ENCODE results near the gene NFE2L2. TPM values are rescaled to one million over a fixed set of nuclear protein-coding genes. Genes with fewer than 3 reads are reported as not detected.

NFE2L2 gene
- total RNA-seq, 6 experiments from 2014 or later = 27.9 to 83.6 (median 35.6) TPM

- Histone ChIP-seq H3K9me3 (no peaks in the 10 kb centered on the region), H3K4me3 (no peak overlapping the region), H3K4me1 (peaks cover 0 to 27% (median 10%) of the 10 kb centered on the region in 4 donors), H3K36me3 (no peaks in the 10 kb centered on the region), H3K27ac (peak overlapping the region; percentile 34 to 92 (median 37)), H3K27me3 (no peaks in the 10 kb centered on the region)
- DNase-seq = peak in 2 of 3 donors; percentile 54 to 63
- TF ChIP-seq CTCF (IDR thresholded peaks at IDR 0.05) = no peak
- no peak for TF ChIP-seq POLR2A (IDR thresholded peaks at IDR 0.05)
- WGBS (ENCODE audit: insufficient coverage, low coverage, low lambda C conversion rate, missing lambda C conversion rate) = 20% methylated on average over 3 of the region's 3 CpGs
- intact Hi-C loops (cut with DNase I) = no loop called here
- ATAC-seq = peak; percentile 77 to 87 (median 85)
These were observed 17.7 kb upstream of the NFE2L2 start for GRCh38 chr2:177282181-177282641.

GRCh38 chr2:177281400-177282180 lies 17.1 kb upstream of the NFE2L2 start:
- Histone ChIP-seq H3K9me3 (no peaks in the 10 kb centered on the region), H3K4me3 (no peak overlapping the region), H3K27ac (peak overlapping the region; percentile 20 to 92 (median 37)), H3K27me3 (no peaks in the 10 kb centered on the region), H3K4me1 (peaks cover 0 to 27% (median 10%) of the 10 kb centered on the region in 4 donors), H3K36me3 (no peaks in the 10 kb centered on the region)
- 55% methylated on average over 6 of the region's 6 CpGs for WGBS (ENCODE audit: insufficient coverage, low coverage, low lambda C conversion rate, missing lambda C conversion rate)
- DNase-seq = no peak
- intact Hi-C loops (cut with DNase I) = no loop called here
- ATAC-seq = peak in 3 of 4 donors; percentile 15 to 56 (median 30)
- TF ChIP-seq POLR2A (IDR thresholded peaks at IDR 0.05) (no peak), CTCF (IDR thresholded peaks at IDR 0.05) (no peak)

- TF ChIP-seq CTCF (IDR thresholded peaks at IDR 0.05) (no peak), POLR2A (IDR thresholded peaks at IDR 0.05) (no peak)
- no peak for ATAC-seq
- intact Hi-C loops (cut with DNase I) = no loop called here
- H3K27me3 ChIP-seq = no peaks in the 10 kb centered on the region
- H3K4me3 ChIP-seq = no peak overlapping the region
- H3K36me3 ChIP-seq = no peaks in the 10 kb centered on the region
- no peaks in the 10 kb centered on the region for H3K9me3 ChIP-seq
- H3K4me1 ChIP-seq = peaks cover 0 to 40% (median 14%) of the 10 kb centered on the region in 4 donors
- peak overlapping the region in 1 of 3 donors; percentile 18 for H3K27ac ChIP-seq
- no peak for DNase-seq
- 86% methylated on average over 2 of the region's 2 CpGs for WGBS (ENCODE audit: insufficient coverage, low coverage, low lambda C conversion rate, missing lambda C conversion rate)
These were observed 15.3 kb upstream of the NFE2L2 start for GRCh38 chr2:177279847-177280246.

- DNase-seq (no peak), ATAC-seq (peak in 1 of 4 donors; percentile 3)
- WGBS (ENCODE audit: insufficient coverage, low coverage, low lambda C conversion rate, missing lambda C conversion rate) = 79% methylated on average over 4 of the region's 4 CpGs
- intact Hi-C loops (cut with DNase I) = no loop called here
- peaks cover 0 to 35% (median 11%) of the 10 kb centered on the region in 4 donors for H3K4me1 ChIP-seq
- no peaks in the 10 kb centered on the region for H3K9me3 ChIP-seq
- no peaks in the 10 kb centered on the region for H3K27me3 ChIP-seq
- TF ChIP-seq POLR2A (IDR thresholded peaks at IDR 0.05) = no peak
- H3K27ac ChIP-seq = peak overlapping the region in 2 of 3 donors; percentile 42 to 91
- H3K36me3 ChIP-seq = no peaks in the 10 kb centered on the region
- H3K4me3 ChIP-seq = no peak overlapping the region
These were observed 11.2 kb upstream of the NFE2L2 start for GRCh38 chr2:177275743-177276055.

GRCh38 chr2:177275040-177275742 lies 10.7 kb upstream of the NFE2L2 start:
- Histone ChIP-seq H3K9me3 (no peaks in the 10 kb centered on the region), H3K27ac (peak overlapping the region in 2 of 3 donors; percentile 42 to 91), H3K36me3 (no peaks in the 10 kb centered on the region), H3K4me3 (no peak overlapping the region), H3K4me1 (peaks cover 0 to 35% (median 11%) of the 10 kb centered on the region in 4 donors), H3K27me3 (no peaks in the 10 kb centered on the region)
- ATAC-seq = peak; percentile 67 to 79 (median 74)
- intact Hi-C loops (cut with DNase I) = no loop called here
- WGBS (ENCODE audit: insufficient coverage, low coverage, low lambda C conversion rate, missing lambda C conversion rate) = 72% methylated on average over 5 of the region's 5 CpGs
- TF ChIP-seq POLR2A (IDR thresholded peaks at IDR 0.05) (no peak), CTCF (IDR thresholded peaks at IDR 0.05) (no peak)
- DNase-seq = no peak
